Mucosa of rectum (tissue), 2 donors: ENCODE measurements around the gene POLR2C.

Experiments
- H3K27ac ChIP-seq, 2 donors: one replicate each; pipeline ENCODE4 v1.7.0; 2013; ENCODE audit warnings: inconsistent platforms in 2 of 2, low read depth in 2 of 2, low read length in 2 of 2
- H3K27me3 ChIP-seq, 2 donors: one replicate each; pipeline ENCODE4 v1.7.0; 2013; ENCODE audit warnings: low read length in 2 of 2; ENCODE audit not compliant: control insufficient read depth in 2 of 2, insufficient read depth in 2 of 2
- H3K36me3 ChIP-seq, 2 donors: one replicate each; pipeline ENCODE4 v1.7.0; 2013; ENCODE audit warnings: low read length in 2 of 2; ENCODE audit not compliant: control insufficient read depth in 2 of 2, insufficient read depth in 2 of 2
- H3K4me1 ChIP-seq, 2 donors: one replicate each; pipeline ENCODE4 v1.7.0; 2013; ENCODE audit warnings: low read length in 2 of 2, mild to moderate bottlenecking in 1 of 2; ENCODE audit not compliant: control insufficient read depth in 2 of 2, insufficient read depth in 2 of 2
- H3K4me3 ChIP-seq, 2 donors: one replicate each; pipeline ENCODE4 v1.7.0; 2013; ENCODE audit warnings: low read length in 2 of 2
- H3K9ac ChIP-seq, 2 donors: one replicate each; pipeline ENCODE4 v1.7.0; 2013; ENCODE audit warnings: low read length in 2 of 2, low read depth in 1 of 2, mild to moderate bottlenecking in 1 of 2
- H3K9me3 ChIP-seq, 2 donors: one replicate each; pipeline ENCODE4 v1.7.0; 2013; ENCODE audit warnings: low read length in 2 of 2; ENCODE audit not compliant: control insufficient read depth in 2 of 2
- donor health status: healthy.
- donor health status: Normal muscosa, but diverticular disease.

POLR2C gene

DNA sequence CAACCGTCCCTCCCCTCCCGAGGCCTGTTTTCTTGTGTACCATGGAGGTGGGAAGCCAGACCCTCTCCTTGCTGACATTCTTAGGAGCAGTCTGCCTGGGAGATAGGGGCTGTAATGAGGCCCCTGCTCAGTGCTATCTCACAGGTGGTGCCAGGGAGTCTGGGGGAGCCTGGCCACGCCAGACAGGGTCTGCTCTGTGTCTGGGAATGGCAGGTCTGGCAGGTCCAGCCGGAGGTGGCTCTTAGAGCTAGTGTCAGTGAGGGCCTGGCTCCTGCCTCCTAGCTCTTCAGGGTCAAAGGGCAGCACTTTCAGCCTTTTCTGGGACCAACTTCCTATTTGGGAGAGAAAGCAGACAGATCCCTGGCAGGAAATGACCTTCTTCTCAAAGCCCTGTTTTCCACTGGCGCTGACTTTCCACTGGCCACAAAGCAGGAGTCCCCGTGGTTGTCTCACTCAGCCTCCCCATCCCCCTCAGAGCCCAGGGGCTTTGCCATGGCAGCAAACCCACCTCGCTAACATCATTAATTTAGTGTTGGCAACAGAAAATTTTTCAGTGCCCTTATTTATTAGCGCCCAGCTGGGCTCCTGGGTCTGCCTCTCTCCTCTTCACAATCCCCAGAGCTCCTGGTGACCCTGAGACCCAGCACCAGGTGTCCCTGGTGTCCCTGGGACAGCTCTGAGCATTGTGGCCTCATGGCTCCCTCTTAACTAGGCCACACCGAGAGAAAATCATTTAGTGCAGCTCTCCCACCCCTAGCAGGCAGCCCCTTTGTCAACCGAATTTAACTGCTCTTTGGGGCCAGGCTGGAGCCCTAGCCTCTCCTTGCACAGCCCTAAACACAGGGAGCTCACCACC is 47.8 kb downstream of the POLR2C start:
- no peak overlapping the region for H3K4me3 ChIP-seq
- H3K4me1 ChIP-seq, result peaks cover 3 to 9% of the 10 kb centered on the region in 2 donors
- no peaks in the 10 kb centered on the region for H3K27me3 ChIP-seq
- H3K9ac ChIP-seq, result no peak overlapping the region
- no peak overlapping the region for H3K27ac ChIP-seq
- H3K9me3 ChIP-seq, result no peaks in the 10 kb centered on the region
- H3K36me3 ChIP-seq, result no peaks in the 10 kb centered on the region

DNA sequence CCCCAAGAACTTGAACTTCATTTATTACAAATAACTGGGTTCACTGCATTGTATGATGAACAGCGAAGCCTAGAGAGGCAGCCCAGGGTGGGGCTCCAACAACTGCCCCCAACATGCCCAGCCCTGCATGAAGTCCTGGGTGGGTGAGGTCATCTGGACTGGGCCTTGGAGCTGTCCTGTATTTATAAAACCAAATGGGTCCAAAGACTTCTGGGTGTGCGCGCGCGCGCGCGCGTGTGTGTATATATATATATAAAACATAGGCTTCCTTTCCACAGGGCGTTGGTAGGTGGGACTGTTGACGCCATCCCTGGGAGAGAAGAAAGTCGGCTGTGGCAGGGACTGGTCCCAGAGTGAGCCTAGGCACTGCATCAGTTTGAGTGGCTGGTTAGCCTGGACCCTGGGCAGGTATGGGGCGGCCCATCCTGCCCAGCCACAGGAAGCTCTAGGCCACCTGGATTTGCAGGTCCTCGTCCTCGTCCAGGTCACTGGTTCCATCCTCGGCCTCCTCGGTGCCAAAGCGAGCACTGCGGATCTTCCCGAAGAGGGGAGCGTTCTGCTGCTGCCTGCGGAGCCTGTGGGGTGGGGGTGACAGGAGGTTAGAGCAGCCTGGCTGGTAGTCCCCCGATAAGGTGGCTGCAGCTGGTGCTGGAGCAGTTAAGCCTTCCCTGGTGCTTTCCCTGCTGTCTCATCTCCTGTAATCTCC is 50.0 kb downstream of the POLR2C start:
- Histone ChIP-seq H3K27me3 (no peaks in the 10 kb centered on the region), H3K27ac (no peak overlapping the region), H3K4me3 (no peak overlapping the region), H3K36me3 (no peaks in the 10 kb centered on the region), H3K4me1 (peaks cover 3 to 9% of the 10 kb centered on the region in 2 donors), H3K9me3 (no peaks in the 10 kb centered on the region), H3K9ac (no peak overlapping the region)

DNA sequence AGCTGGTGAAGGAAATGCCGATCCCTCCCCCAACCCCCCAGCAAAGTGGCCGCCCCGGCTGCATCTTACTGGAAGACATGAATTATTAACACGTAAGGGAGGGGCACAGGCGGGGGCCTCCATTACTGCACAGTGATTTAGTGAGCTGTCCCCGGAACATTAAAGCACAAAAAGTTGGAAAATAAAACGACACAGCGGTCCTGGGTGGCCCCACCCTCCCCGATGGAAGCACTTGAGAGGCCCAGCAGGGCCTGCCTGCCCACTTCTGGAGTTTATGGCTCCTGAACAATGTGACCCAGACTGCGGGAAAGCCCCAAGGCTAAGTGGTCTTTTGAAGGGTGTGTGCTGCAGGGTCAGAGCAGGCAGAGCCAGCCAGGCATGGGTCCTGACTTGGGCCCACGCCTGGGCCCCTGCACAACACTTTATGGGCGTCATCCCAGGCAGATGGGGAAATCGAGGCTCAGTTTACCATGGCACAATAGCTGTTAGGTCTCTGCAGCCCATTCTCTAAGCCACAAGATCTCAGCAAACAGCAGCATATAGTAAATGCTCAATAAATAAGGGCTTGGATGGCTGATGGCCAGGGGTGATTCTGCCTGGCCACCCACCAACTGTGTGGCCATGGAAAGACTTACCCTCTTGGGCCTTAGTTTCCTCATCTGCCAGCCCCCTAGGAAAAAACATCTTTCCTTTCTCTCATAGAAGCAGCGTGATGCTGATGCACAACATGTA is 51.1 kb downstream of the POLR2C start:
- Histone ChIP-seq H3K9ac (no peak overlapping the region), H3K4me3 (no peak overlapping the region), H3K4me1 (peaks cover 3 to 9% of the 10 kb centered on the region in 2 donors), H3K27me3 (no peaks in the 10 kb centered on the region), H3K36me3 (no peaks in the 10 kb centered on the region), H3K9me3 (no peaks in the 10 kb centered on the region), H3K27ac (no peak overlapping the region)

DNA sequence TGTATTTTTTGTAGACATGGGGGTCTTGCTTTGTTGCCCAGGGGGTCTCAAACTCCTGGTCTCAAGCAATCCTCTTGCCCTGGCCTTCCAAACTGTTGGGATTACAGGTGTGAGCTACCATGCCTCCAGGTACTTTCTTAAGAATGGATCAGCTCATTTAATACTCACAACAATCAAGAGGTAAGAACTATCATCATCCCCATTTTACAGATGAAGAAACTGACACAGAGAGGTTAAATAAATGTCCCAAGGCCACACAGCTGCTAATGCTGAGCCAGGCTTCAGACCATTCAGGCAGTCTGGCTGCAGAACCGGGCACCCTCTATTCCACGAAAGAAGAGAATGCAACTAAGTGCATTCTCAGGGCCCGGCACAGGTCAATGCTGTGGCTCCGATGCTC is 51.9 kb downstream of the POLR2C start:
- Histone ChIP-seq H3K27ac (no peak overlapping the region), H3K27me3 (no peaks in the 10 kb centered on the region), H3K4me1 (peaks cover 3 to 9% of the 10 kb centered on the region in 2 donors), H3K9ac (peak overlapping the region in 1 of 2 donors; percentile 32), H3K4me3 (no peak overlapping the region), H3K9me3 (no peaks in the 10 kb centered on the region), H3K36me3 (no peaks in the 10 kb centered on the region)

DNA sequence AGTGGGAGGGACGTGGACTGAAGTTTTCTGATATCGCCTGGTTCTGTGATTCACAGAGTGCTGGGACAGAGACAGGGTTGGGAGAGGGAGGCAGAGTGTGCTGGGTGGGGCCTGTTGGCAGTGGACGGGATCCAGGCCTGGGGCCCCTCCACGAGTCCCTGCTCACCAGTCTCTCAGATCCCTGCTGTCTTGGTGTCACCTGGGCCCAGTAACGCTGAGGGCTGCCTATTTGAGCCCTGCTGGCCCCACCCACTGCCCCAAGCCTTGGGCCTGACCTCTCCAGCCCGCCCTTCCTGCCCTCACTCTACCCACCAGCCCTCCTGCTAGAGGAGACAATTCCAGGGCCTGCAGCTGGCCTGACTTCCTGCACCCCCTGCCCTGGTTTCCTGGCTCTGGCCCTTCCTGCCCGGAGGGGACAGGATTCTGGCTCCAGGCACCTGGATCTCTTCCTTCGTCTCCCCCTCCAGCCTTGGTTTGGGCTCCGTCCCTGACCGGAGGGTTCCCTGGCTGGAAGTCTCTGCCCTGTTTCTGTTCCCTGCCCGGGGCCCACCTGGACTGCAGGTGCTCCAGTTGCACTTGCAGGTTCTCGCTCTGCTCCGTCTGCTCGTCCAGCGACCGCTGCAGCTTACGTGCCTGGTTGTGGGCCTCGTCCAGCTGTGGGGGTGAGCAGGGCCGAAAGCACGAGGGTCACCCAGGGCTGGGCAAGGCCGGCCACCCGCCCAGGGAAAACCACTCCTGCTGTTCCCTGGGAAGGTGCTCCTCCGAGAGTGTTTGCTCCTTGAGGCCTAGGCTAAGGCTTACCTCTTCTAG is 52.5 kb downstream of the POLR2C start:
- H3K36me3 ChIP-seq, result no peaks in the 10 kb centered on the region
- no peaks in the 10 kb centered on the region for H3K27me3 ChIP-seq
- H3K9me3 ChIP-seq, result no peaks in the 10 kb centered on the region
- no peak overlapping the region for H3K27ac ChIP-seq
- no peak overlapping the region for H3K9ac ChIP-seq
- peaks cover 3 to 9% of the 10 kb centered on the region in 2 donors for H3K4me1 ChIP-seq
- H3K4me3 ChIP-seq, result no peak overlapping the region

DNA sequence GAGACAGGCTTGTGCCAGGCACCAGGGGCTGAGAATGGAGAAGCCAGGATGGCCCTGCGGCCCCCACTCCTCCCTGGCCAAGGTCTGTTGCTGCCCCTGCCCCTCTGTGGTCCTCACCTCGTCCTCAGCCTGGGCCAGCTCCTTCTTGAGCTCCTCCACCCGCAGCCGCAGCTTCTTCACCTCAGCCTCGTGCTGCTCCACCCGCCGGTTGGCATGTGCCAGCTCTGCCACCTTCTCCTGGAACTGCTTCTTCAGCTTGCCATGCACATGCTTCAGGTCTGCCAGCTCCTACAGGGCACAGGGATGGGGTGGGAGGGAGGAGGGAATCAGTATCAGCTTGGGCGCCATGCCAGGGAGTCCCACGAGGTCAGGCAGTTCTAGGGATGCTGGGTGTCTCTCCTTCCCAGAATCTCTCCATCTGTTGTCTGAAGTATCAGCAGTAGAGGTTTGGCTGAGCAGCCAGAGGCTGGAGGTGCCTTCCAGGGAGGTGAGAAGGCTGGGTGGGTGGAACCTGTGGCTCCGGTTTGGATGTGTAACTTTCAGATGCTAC is 53.8 kb downstream of the POLR2C start:
- no peak overlapping the region for H3K27ac ChIP-seq
- H3K4me3 ChIP-seq, result no peak overlapping the region

DNA sequence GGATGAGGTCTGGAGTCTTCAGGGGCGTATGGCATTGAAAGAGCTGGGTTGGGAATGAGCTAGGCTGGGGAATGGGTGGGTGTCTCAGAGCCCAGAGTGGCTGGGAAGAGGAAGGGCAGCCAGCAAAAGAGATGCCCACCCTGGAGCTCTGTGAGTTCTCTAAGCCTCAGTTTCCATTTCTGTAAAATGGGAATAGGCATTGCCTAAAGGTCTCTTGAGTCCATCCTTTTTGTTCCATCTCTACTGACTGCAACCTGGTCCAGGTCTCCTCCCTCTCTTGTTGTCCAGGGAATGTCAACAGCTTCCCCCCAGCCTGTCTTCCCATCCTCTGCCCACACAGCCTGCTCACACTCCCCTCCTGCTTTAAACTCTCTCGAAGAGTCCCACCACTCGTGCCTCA is 54.3 kb downstream of the POLR2C start:
- H3K27me3 ChIP-seq, result no peaks in the 10 kb centered on the region
- no peak overlapping the region for H3K27ac ChIP-seq
- H3K36me3 ChIP-seq, result no peaks in the 10 kb centered on the region
- no peak overlapping the region for H3K9ac ChIP-seq
- H3K4me1 ChIP-seq, result peaks cover 3 to 9% of the 10 kb centered on the region in 2 donors
- no peaks in the 10 kb centered on the region for H3K9me3 ChIP-seq
- H3K4me3 ChIP-seq, result no peak overlapping the region

More for the DNA sequence above, 53.8 kb downstream of the POLR2C start:
- peaks cover 3 to 9% of the 10 kb centered on the region in 2 donors for H3K4me1 ChIP-seq
- no peaks in the 10 kb centered on the region for H3K9me3 ChIP-seq
- H3K9ac ChIP-seq, result no peak overlapping the region
- H3K27me3 ChIP-seq, result no peaks in the 10 kb centered on the region
- no peaks in the 10 kb centered on the region for H3K36me3 ChIP-seq

DNA sequence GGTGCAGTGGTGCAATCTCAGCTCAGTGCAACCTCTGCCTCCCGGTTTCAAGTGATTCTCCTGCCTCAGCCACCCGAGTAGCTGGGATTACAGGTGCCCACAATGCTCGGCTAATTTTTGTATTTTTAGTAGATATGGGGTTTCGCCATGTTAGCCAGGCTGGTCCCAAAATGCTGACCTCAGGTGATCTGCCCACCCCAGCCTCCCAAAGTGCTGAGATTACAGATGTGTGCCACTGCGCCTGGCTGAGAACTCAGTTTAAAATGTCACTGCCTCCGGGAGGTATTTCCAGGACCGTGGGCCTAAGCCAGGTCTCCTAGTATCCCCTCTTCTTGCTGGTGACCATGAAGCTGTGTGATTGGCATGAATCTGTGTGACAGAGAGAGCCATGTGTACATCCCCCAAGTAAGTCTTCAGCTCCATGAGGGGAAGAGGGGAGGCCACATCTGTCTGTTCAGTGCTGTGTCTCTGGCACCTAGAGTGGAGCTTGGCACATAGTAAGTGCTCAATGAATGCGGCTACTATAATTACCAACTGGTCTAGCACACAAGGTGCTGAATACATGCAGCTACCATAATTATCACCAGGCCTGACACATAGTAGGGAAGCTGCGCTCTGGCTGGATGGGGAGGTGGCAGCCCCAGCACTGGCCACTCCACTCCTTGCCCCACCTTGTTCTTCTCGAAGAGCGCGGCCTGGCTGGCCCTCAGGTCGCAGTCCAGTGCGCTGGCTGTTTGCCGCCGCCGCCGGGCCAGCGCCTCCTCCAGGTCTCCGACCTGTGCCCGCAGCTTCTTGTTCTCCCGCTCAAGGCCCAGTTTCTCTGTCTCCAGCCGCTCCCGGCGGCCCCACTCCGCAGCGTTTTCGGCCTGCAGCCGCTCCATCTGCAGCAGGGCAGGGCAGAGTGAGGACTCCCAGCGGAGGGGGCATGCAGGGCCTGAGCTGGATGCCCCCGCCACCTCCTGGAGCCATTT is 55.2 kb downstream of the POLR2C start:
- Histone ChIP-seq H3K9me3 (no peaks in the 10 kb centered on the region), H3K27me3 (no peaks in the 10 kb centered on the region), H3K27ac (no peak overlapping the region), H3K9ac (no peak overlapping the region), H3K36me3 (no peaks in the 10 kb centered on the region), H3K4me3 (no peak overlapping the region), H3K4me1 (peaks cover 3 to 9% of the 10 kb centered on the region in 2 donors)
